Mammary epithelial cell (primary cell): ENCODE measurements around the gene PHF2.

Experiments used
- CTCF ChIP-seq, 2 donors: IDR thresholded peaks in 1 of 2; conservative IDR thresholded peaks in 1 of 2; 2 replicates each; pipeline ENCODE4 v1.5.1; 2011 to 2012; ENCODE audit warnings: inconsistent platforms in 2 of 2, low read length in 2 of 2, mild to moderate bottlenecking in 2 of 2, control low read depth in 1 of 2, low read depth in 1 of 2; ENCODE audit not compliant: insufficient read depth in 1 of 2; ENCODE audit errors: extremely low read depth in 1 of 2
- EZH2 ChIP-seq: IDR thresholded peaks from 2 replicates; pipeline ENCODE4 v1.6.1; 2012; ENCODE audit warnings: low read length, inconsistent platforms, borderline replicate concordance

GRCh38 chr9:93676310-93677047, 100.1 kb downstream of the PHF2 start:
- TF ChIP-seq CTCF (conservative IDR thresholded peaks at IDR 0.05 in 1 of 2, IDR thresholded peaks at IDR 0.05 in 1 of 2; ENCODE audit: extremely low read depth in 1 of 2, insufficient read depth in 1 of 2, low read depth in 1 of 2, low read length in 2 of 2) (no peak), EZH2 (no peak)
